Activated naive CD4-positive, alpha-beta T cell treated with anti-CD3 and anti-CD28 coated beads, Interleukin-2, amount 50 U/mL, for 24 hours (primary cell): Measurements from ENCODE around the gene CAB39L.
"Not testable (repeated sequence)": the region's sequence is repeated elsewhere in the genome, so short reads cannot be mapped to it uniquely, and the experiment has no call there.

Source experiments
- H3K27ac Mint-ChIP-seq: one replicate; pipeline ENCODE4 v1.8.0; 2021; ENCODE audit warnings: mild to moderate bottlenecking, mixed read lengths
- H3K27me3 Mint-ChIP-seq: one replicate; pipeline ENCODE4 v1.8.0; 2021; ENCODE audit warnings: mixed read lengths
- H3K36me3 Mint-ChIP-seq: one replicate; pipeline ENCODE4 v1.8.0; 2021; ENCODE audit warnings: mixed read lengths
- H3K4me1 Mint-ChIP-seq: one replicate; pipeline ENCODE4 v1.8.0; 2021; ENCODE audit warnings: mixed read lengths
- H3K4me3 Mint-ChIP-seq: one replicate; pipeline ENCODE4 v1.8.0; 2021; ENCODE audit warnings: mild to moderate bottlenecking, mixed read lengths
- H3K9me3 Mint-ChIP-seq: one replicate; pipeline ENCODE4 v1.8.0; 2021; ENCODE audit warnings: mixed read lengths

CAB39L gene

GRCh38 chr13:49348751-49349150 is 95.1 kb downstream of the CAB39L start:
- Mint-ChIP-seq H3K36me3 (peaks cover 14% of the 10 kb centered on the region), H3K27me3 (no peaks in the 10 kb centered on the region), H3K27ac (no peak overlapping the region), H3K9me3 (no peaks in the 10 kb centered on the region), H3K4me1 (peaks cover 4% of the 10 kb centered on the region), H3K4me3 (no peak overlapping the region)

GRCh38 chr13:49347650-49348385 is 96.0 kb downstream of the CAB39L start:
- H3K27ac Mint-ChIP-seq = no peak overlapping the region
- H3K27me3 Mint-ChIP-seq = no peaks in the 10 kb centered on the region
- peaks cover 18% of the 10 kb centered on the region for H3K36me3 Mint-ChIP-seq
- H3K4me3 Mint-ChIP-seq = no peak overlapping the region
- peaks cover 10% of the 10 kb centered on the region for H3K4me1 Mint-ChIP-seq
- no peaks in the 10 kb centered on the region for H3K9me3 Mint-ChIP-seq

- Mint-ChIP-seq H3K4me3 (no peak overlapping the region), H3K36me3 (peaks cover 16% of the 10 kb centered on the region), H3K27ac (no peak overlapping the region), H3K27me3 (no peaks in the 10 kb centered on the region), H3K4me1 (peaks cover 10% of the 10 kb centered on the region), H3K9me3 (no peaks in the 10 kb centered on the region)
Measured at GRCh38 chr13:49346460-49346859, 97.4 kb downstream of the CAB39L start.

GRCh38 chr13:49343731-49344130 is 100.1 kb downstream of the CAB39L start:
- no peak overlapping the region for H3K4me3 Mint-ChIP-seq
- peaks cover 9% of the 10 kb centered on the region for H3K36me3 Mint-ChIP-seq
- no peak overlapping the region for H3K27ac Mint-ChIP-seq
- H3K27me3 Mint-ChIP-seq = no peaks in the 10 kb centered on the region
- H3K4me1 Mint-ChIP-seq = peaks cover 10% of the 10 kb centered on the region
- H3K9me3 Mint-ChIP-seq = no peaks in the 10 kb centered on the region

- Mint-ChIP-seq H3K27me3 (no peaks in the 10 kb centered on the region), H3K9me3 (no peaks in the 10 kb centered on the region), H3K4me1 (peaks cover 10% of the 10 kb centered on the region), H3K36me3 (peaks cover 9% of the 10 kb centered on the region), H3K4me3 (no peak overlapping the region), H3K27ac (no peak overlapping the region)
Measured at GRCh38 chr13:49343255-49343654, 100.6 kb downstream of the CAB39L start.

- Mint-ChIP-seq H3K9me3 (no peaks in the 10 kb centered on the region), H3K4me1 (peaks cover 10% of the 10 kb centered on the region), H3K27ac (no peak overlapping the region), H3K36me3 (peaks cover 11% of the 10 kb centered on the region), H3K4me3 (no peak overlapping the region), H3K27me3 (no peaks in the 10 kb centered on the region)
Measured at GRCh38 chr13:49342454-49342853, 101.4 kb downstream of the CAB39L start.

DNA sequence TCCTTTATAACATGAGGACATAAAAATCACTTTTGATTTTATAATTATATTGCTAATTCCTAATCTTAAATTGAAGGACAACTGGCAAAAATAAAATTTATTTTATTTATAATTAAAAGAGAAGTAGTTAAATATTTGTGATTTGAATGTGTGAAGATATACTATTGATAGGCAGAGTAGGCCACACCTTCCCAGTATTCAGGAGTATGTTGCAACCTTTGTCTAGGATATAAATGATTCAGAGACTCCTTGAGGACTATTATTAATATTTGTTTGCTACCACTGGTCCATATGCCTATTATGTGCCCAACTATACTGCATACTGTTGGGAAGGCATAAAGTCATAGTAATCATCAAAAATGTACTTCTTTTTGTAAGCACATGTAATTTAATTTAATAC is 101.9 kb downstream of the CAB39L start:
- no peak overlapping the region for H3K4me3 Mint-ChIP-seq
- no peak overlapping the region for H3K27ac Mint-ChIP-seq
- H3K36me3 Mint-ChIP-seq = peaks cover 11% of the 10 kb centered on the region
- H3K4me1 Mint-ChIP-seq = peaks cover 10% of the 10 kb centered on the region
- no peaks in the 10 kb centered on the region for H3K9me3 Mint-ChIP-seq
- no peaks in the 10 kb centered on the region for H3K27me3 Mint-ChIP-seq

DNA sequence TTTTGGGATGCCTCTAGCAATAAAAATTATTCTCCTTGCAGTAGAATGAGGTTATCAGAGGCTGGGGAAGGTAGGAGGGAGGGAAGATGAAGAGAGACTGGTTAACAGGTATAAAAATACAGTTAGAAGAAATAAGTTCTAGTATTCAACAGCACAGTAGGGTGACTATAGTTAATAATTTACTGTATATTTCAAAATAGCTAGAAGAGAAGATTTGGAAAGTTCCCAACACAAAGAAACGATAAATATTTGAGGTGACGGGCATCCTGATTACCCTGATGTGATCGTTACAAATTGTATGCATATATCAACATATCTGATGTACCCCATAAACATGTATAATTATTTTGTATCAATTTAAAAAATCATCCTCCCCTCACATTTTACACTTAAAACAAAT is 102.3 kb downstream of the CAB39L start:
- Mint-ChIP-seq H3K27me3 (no peaks in the 10 kb centered on the region), H3K36me3 (peaks cover 11% of the 10 kb centered on the region), H3K9me3 (no peaks in the 10 kb centered on the region), H3K4me1 (peaks cover 10% of the 10 kb centered on the region), H3K27ac (no peak overlapping the region), H3K4me3 (no peak overlapping the region)

DNA sequence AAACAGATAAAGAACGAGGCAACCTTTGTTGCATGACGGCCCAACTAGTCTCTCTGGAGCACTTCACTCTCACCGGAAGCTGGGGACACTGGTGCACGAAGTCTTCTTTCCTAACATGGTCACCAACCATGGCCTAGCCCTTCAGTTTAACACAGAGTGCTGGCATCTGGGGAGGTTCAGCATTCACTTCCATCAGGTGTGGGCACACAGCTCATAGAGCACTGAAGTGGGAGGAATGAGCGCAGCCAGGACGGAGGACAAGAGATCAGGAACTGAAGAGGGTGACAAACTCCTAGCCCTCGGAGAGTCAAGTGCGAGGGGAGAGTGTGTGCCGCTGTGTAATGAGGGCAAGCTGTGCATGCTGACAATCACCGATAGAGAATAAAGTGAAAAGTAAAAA is 103.7 kb downstream of the CAB39L start:
- peaks cover 11% of the 10 kb centered on the region for H3K36me3 Mint-ChIP-seq
- H3K9me3 Mint-ChIP-seq = no peaks in the 10 kb centered on the region
- H3K27ac Mint-ChIP-seq = no peak overlapping the region
- peaks cover 10% of the 10 kb centered on the region for H3K4me1 Mint-ChIP-seq
- H3K27me3 Mint-ChIP-seq = no peaks in the 10 kb centered on the region
- no peak overlapping the region for H3K4me3 Mint-ChIP-seq

DNA sequence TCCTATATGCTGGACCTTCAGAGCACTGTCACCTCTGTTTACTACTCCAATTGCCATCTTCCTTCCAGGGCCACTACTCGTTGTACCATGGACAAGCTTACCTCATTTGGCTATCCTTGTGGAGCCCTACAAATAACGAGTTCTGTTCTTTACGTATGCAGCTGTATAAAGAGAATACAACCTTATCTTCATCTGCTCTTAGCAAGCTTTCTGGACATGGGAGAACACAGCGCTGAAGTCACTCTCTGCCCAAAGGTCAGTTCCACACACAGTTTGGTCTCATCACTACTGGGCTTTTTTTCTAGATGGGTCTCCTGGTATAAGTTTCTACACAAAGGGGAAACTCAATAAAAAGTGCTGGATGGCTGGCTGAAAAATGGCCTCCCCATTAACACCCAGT is 107.2 kb downstream of the CAB39L start:
- no peak overlapping the region for H3K27ac Mint-ChIP-seq
- H3K36me3 Mint-ChIP-seq = peaks cover 4% of the 10 kb centered on the region
- H3K4me1 Mint-ChIP-seq = no peaks in the 10 kb centered on the region
- no peaks in the 10 kb centered on the region for H3K9me3 Mint-ChIP-seq
- H3K27me3 Mint-ChIP-seq = no peaks in the 10 kb centered on the region
- no peak overlapping the region for H3K4me3 Mint-ChIP-seq

GRCh38 chr13:49330546-49330864 is 113.4 kb downstream of the CAB39L start:
- no peak overlapping the region for H3K27ac Mint-ChIP-seq
- H3K9me3 Mint-ChIP-seq = no peaks in the 10 kb centered on the region
- H3K27me3 Mint-ChIP-seq = no peaks in the 10 kb centered on the region
- H3K4me1 Mint-ChIP-seq = no peaks in the 10 kb centered on the region
- H3K36me3 Mint-ChIP-seq = no peaks in the 10 kb centered on the region
- H3K4me3 Mint-ChIP-seq = no peak overlapping the region

DNA sequence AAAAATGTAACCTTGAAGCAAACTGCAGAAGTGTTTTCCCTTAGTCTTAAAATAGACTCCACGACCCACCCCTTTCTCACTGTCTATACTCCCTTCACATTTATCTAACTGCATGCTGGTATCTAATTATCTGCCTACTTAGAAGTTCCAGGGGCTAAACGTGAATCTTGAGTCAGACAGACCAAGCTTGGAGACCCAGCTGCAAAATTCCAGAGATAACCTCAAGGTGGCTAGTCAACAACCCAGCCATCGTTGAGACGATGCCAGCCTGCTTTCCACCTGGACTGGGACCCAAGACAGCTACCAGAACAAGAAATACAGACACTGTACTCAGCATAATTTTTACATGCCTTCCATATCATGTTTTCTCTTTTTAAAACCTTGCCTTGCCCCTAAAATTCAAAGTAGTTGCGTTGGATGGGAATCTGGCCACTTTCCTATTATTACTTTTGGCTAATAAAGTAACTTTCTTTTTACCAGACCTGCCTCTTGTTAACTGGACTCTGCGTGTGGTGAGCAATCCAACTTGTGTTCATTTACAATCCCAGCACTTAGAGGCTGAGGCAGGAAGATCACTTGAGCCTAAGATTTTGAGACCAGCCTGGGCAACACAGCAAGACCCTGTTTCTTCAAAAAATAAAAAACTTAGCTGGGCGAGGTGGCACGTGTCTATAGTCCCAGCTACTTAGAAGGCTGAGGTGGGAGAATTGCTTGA is 113.9 kb downstream of the CAB39L start:
- Mint-ChIP-seq H3K4me1 (no peaks in the 10 kb centered on the region), H3K9me3 (no peaks in the 10 kb centered on the region), H3K4me3 (no peak overlapping the region), H3K27ac (no peak overlapping the region), H3K36me3 (no peaks in the 10 kb centered on the region), H3K27me3 (no peaks in the 10 kb centered on the region)

DNA sequence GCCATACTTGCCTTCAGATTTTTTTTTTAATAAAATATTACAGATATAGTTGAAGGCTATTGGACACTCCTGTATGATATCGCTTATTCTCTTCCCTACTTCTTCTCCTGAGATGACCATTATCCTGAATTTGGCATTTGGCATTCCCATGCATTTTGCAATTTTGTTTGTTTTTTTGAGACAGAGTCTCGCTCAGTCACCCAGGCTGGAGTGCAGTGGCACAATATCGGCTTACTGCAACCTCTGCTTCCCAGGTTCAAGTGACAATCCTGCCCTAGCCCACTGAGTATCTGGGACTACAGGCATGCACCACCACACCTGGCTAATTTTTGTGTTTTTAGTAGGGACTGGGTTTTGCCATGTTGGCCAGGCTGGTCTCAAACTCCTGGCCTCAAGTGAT is 116.7 kb downstream of the CAB39L start:
- H3K27me3 Mint-ChIP-seq, H3K4me3 Mint-ChIP-seq: not testable (repeated sequence)

GRCh38 chr13:49326222-49326917 is 117.5 kb downstream of the CAB39L start:
- H3K27ac Mint-ChIP-seq = no peak overlapping the region
- H3K36me3 Mint-ChIP-seq = no peaks in the 10 kb centered on the region
- H3K27me3 Mint-ChIP-seq = no peaks in the 10 kb centered on the region
- peaks cover 1% of the 10 kb centered on the region for H3K4me1 Mint-ChIP-seq
- H3K9me3 Mint-ChIP-seq = no peaks in the 10 kb centered on the region
- H3K4me3 Mint-ChIP-seq = no peak overlapping the region

More for the DNA sequence above, 116.7 kb downstream of the CAB39L start:
- not testable (repeated sequence) for H3K9me3 Mint-ChIP-seq, H3K27ac Mint-ChIP-seq, H3K36me3 Mint-ChIP-seq, H3K4me1 Mint-ChIP-seq

- no peaks in the 10 kb centered on the region for H3K27me3 Mint-ChIP-seq
- no peaks in the 10 kb centered on the region for H3K9me3 Mint-ChIP-seq
- H3K4me1 Mint-ChIP-seq = peaks cover 13% of the 10 kb centered on the region
- no peak overlapping the region for H3K4me3 Mint-ChIP-seq
- no peaks in the 10 kb centered on the region for H3K36me3 Mint-ChIP-seq
- H3K27ac Mint-ChIP-seq = no peak overlapping the region
Measured at GRCh38 chr13:49323344-49323743, 120.5 kb downstream of the CAB39L start.

GRCh38 chr13:49322702-49323101 is 121.2 kb downstream of the CAB39L start:
- H3K27me3 Mint-ChIP-seq = no peaks in the 10 kb centered on the region
- no peak overlapping the region for H3K4me3 Mint-ChIP-seq
- no peaks in the 10 kb centered on the region for H3K9me3 Mint-ChIP-seq
- H3K27ac Mint-ChIP-seq = no peak overlapping the region
- H3K4me1 Mint-ChIP-seq = peaks cover 13% of the 10 kb centered on the region
- H3K36me3 Mint-ChIP-seq = no peaks in the 10 kb centered on the region
